Activated naive CD8-positive, alpha-beta T cell (primary cell): ENCODE measurements around the gene NACA.
"Not testable (repeated sequence)": the region's sequence is repeated elsewhere in the genome, so short reads cannot be mapped to it uniquely, and the experiment has no call there.

Source experiments
- H3K27ac Mint-ChIP-seq: one replicate; pipeline ENCODE4 v1.8.0; 2021; ENCODE audit warnings: mixed read lengths
- H3K27me3 Mint-ChIP-seq: one replicate; pipeline ENCODE4 v1.8.0; 2021; ENCODE audit warnings: mixed read lengths
- H3K36me3 Mint-ChIP-seq: one replicate; pipeline ENCODE4 v1.8.0; 2021; ENCODE audit warnings: mixed read lengths
- H3K4me1 Mint-ChIP-seq: one replicate; pipeline ENCODE4 v1.8.0; 2021; ENCODE audit warnings: low read depth, mixed read lengths
- H3K4me3 Mint-ChIP-seq: one replicate; pipeline ENCODE4 v1.8.0; 2021; ENCODE audit warnings: mild to moderate bottlenecking, mixed read lengths
- H3K9me3 Mint-ChIP-seq: one replicate; pipeline ENCODE4 v1.8.0; 2021; ENCODE audit warnings: low read depth, mixed read lengths

Gene NACA

GRCh38 chr12:56718149-56718548, 7.0 kb downstream of the NACA start:
- Mint-ChIP-seq H3K27me3 (no peaks in the 10 kb centered on the region), H3K9me3 (no peaks in the 10 kb centered on the region), H3K36me3 (peaks cover 27% of the 10 kb centered on the region), H3K4me3 (no peak overlapping the region), H3K4me1 (peaks cover 73% of the 10 kb centered on the region), H3K27ac (no peak overlapping the region)

GRCh38 chr12:56716933-56717880, 7.9 kb downstream of the NACA start:
- peaks cover 63% of the 10 kb centered on the region for H3K4me1 Mint-ChIP-seq
- peaks cover 28% of the 10 kb centered on the region for H3K36me3 Mint-ChIP-seq
- H3K4me3 Mint-ChIP-seq = peak overlapping the region; percentile 13
- H3K27me3 Mint-ChIP-seq = no peaks in the 10 kb centered on the region
- peak overlapping the region; percentile 75 for H3K27ac Mint-ChIP-seq
- H3K9me3 Mint-ChIP-seq = no peaks in the 10 kb centered on the region

GRCh38 chr12:56716458-56716857, 8.6 kb downstream of the NACA start:
- Mint-ChIP-seq H3K4me3 (peak overlapping the region; percentile 60), H3K4me1 (peaks cover 56% of the 10 kb centered on the region), H3K9me3 (no peaks in the 10 kb centered on the region), H3K27ac (peak overlapping the region; percentile 93), H3K36me3 (peaks cover 26% of the 10 kb centered on the region), H3K27me3 (no peaks in the 10 kb centered on the region)

GRCh38 chr12:56715798-56716197, 9.3 kb downstream of the NACA start:
- Mint-ChIP-seq H3K4me3 (peak overlapping the region; percentile 60), H3K27me3 (no peaks in the 10 kb centered on the region), H3K27ac (peak overlapping the region; percentile 93), H3K9me3 (no peaks in the 10 kb centered on the region), H3K36me3 (peaks cover 27% of the 10 kb centered on the region), H3K4me1 (peaks cover 55% of the 10 kb centered on the region)

- Mint-ChIP-seq H3K36me3 (peaks cover 17% of the 10 kb centered on the region), H3K9me3 (no peaks in the 10 kb centered on the region), H3K4me1 (peaks cover 42% of the 10 kb centered on the region), H3K27ac (peak overlapping the region; percentile 68), H3K4me3 (no peak overlapping the region), H3K27me3 (no peaks in the 10 kb centered on the region)
Observed at GRCh38 chr12:56714431-56714929, 10.6 kb downstream of the NACA start.

- Mint-ChIP-seq H3K4me3 (no peak overlapping the region), H3K27me3 (no peaks in the 10 kb centered on the region), H3K4me1 (peaks cover 33% of the 10 kb centered on the region), H3K9me3 (no peaks in the 10 kb centered on the region), H3K36me3 (peaks cover 17% of the 10 kb centered on the region), H3K27ac (no peak overlapping the region)
Observed at GRCh38 chr12:56713345-56713744, 11.8 kb downstream of the NACA start.

GRCh38 chr12:56709759-56710376, 15.2 kb downstream of the NACA start:
- Mint-ChIP-seq H3K4me1 (peaks cover 9% of the 10 kb centered on the region), H3K4me3 (no peak overlapping the region), H3K9me3 (no peaks in the 10 kb centered on the region), H3K36me3 (peaks cover 13% of the 10 kb centered on the region), H3K27me3 (no peaks in the 10 kb centered on the region), H3K27ac (no peak overlapping the region)

GRCh38 chr12:56704522-56704921, 20.6 kb downstream of the NACA start:
- H3K4me3 Mint-ChIP-seq, H3K4me1 Mint-ChIP-seq, H3K9me3 Mint-ChIP-seq: not testable (repeated sequence)

GRCh38 chr12:56699020-56699661, 26.0 kb downstream of the NACA start:
- no peaks in the 10 kb centered on the region for H3K36me3 Mint-ChIP-seq
- H3K27me3 Mint-ChIP-seq = no peaks in the 10 kb centered on the region
- H3K4me3 Mint-ChIP-seq = no peak overlapping the region
- H3K4me1 Mint-ChIP-seq = peaks cover 2% of the 10 kb centered on the region
- no peaks in the 10 kb centered on the region for H3K9me3 Mint-ChIP-seq
- no peak overlapping the region for H3K27ac Mint-ChIP-seq

More at GRCh38 chr12:56704522-56704921, 20.6 kb downstream of the NACA start:
- H3K36me3 Mint-ChIP-seq, H3K27me3 Mint-ChIP-seq, H3K27ac Mint-ChIP-seq: not testable (repeated sequence)

GRCh38 chr12:56695327-56696101, 29.6 kb downstream of the NACA start:
- Mint-ChIP-seq H3K9me3 (no peaks in the 10 kb centered on the region), H3K36me3 (no peaks in the 10 kb centered on the region), H3K27ac (no peak overlapping the region), H3K4me1 (no peaks in the 10 kb centered on the region), H3K4me3 (no peak overlapping the region), H3K27me3 (no peaks in the 10 kb centered on the region)

GRCh38 chr12:56694161-56694560, 30.9 kb downstream of the NACA start:
- H3K36me3 Mint-ChIP-seq = no peaks in the 10 kb centered on the region
- H3K4me3 Mint-ChIP-seq = no peak overlapping the region
- H3K27ac Mint-ChIP-seq = no peak overlapping the region
- no peaks in the 10 kb centered on the region for H3K4me1 Mint-ChIP-seq
- H3K27me3 Mint-ChIP-seq = no peaks in the 10 kb centered on the region
- no peaks in the 10 kb centered on the region for H3K9me3 Mint-ChIP-seq

GRCh38 chr12:56688846-56689109, 36.3 kb downstream of the NACA start:
- Mint-ChIP-seq H3K36me3 (peaks cover 8% of the 10 kb centered on the region), H3K9me3 (no peaks in the 10 kb centered on the region), H3K27me3 (no peaks in the 10 kb centered on the region), H3K4me3 (peak overlapping the region; percentile 100), H3K4me1 (peaks cover 19% of the 10 kb centered on the region), H3K27ac (peak overlapping the region; percentile 100)

GRCh38 chr12:56688129-56688845, 36.8 kb downstream of the NACA start, which contains the start of gene PTGES3:
TSS of gene PTGES3 (minus strand) at chr12:56688284. CDS start at chr12:56687999, 285 bp downstream.
- H3K4me1 Mint-ChIP-seq = peaks cover 19% of the 10 kb centered on the region
- peaks cover 8% of the 10 kb centered on the region for H3K36me3 Mint-ChIP-seq
- H3K9me3 Mint-ChIP-seq = no peaks in the 10 kb centered on the region
- peak within 1 kb of the TSS; percentile 100 for H3K4me3 Mint-ChIP-seq
- peak within 1 kb of the TSS; percentile 100 for H3K27ac Mint-ChIP-seq
- H3K27me3 Mint-ChIP-seq = no peaks in the 10 kb centered on the region
